Measurements from ENCODE around the gene CUX1.

CUX1 gene

GRCh38 chr7:102244601-102245000 lies 427.2 kb downstream of the CUX1 start:
- H3K4me3 ChIP-seq (ENCODE audit: control insufficient read depth, low read depth, low read length) = no peak overlapping the region
- no peak for TF ChIP-seq CTCF (conservative IDR thresholded peaks at IDR 0.05; ENCODE audit: control insufficient read depth, insufficient read depth, low read depth, low read length)
- DNase-seq (ENCODE audit: low read depth) = no peak

GRCh38 chr7:102248081-102248455 lies 430.6 kb downstream of the CUX1 start:
- DNase-seq (ENCODE audit: low read depth) = no peak
- TF ChIP-seq CTCF (conservative IDR thresholded peaks at IDR 0.05; ENCODE audit: control insufficient read depth, insufficient read depth, low read depth, low read length) = no peak
- H3K4me3 ChIP-seq (ENCODE audit: control insufficient read depth, low read depth, low read length) = no peak overlapping the region

GRCh38 chr7:102248456-102249395 lies 431.3 kb downstream of the CUX1 start:
- H3K4me3 ChIP-seq (ENCODE audit: control insufficient read depth, low read depth, low read length) = no peak overlapping the region
- DNase-seq (ENCODE audit: low read depth) = no peak
- no peak for TF ChIP-seq CTCF (conservative IDR thresholded peaks at IDR 0.05; ENCODE audit: control insufficient read depth, insufficient read depth, low read depth, low read length)

- H3K4me3 ChIP-seq (ENCODE audit: control insufficient read depth, low read depth, low read length) = no peak overlapping the region
- no peak for DNase-seq (ENCODE audit: low read depth)
- TF ChIP-seq CTCF (conservative IDR thresholded peaks at IDR 0.05; ENCODE audit: control insufficient read depth, insufficient read depth, low read depth, low read length) = no peak
These were observed 434.3 kb downstream of the CUX1 start for GRCh38 chr7:102251531-102252365.

- no peak overlapping the region for H3K4me3 ChIP-seq (ENCODE audit: control insufficient read depth, low read depth, low read length)
- no peak for DNase-seq (ENCODE audit: low read depth)
- no peak for TF ChIP-seq CTCF (conservative IDR thresholded peaks at IDR 0.05; ENCODE audit: control insufficient read depth, insufficient read depth, low read depth, low read length)
These were observed 435.0 kb downstream of the CUX1 start for GRCh38 chr7:102252366-102252982.

Data from fibroblast of mammary gland (primary cell).